ENCODE results near the gene MARF1. TPM values are rescaled to one million over a fixed set of nuclear protein-coding genes. Genes with fewer than 3 reads are reported as not detected.
"Not testable (repeated sequence)": the region's sequence is repeated elsewhere in the genome, so short reads cannot be mapped to it uniquely, and the experiment has no call there.

Gene MARF1, protein sequence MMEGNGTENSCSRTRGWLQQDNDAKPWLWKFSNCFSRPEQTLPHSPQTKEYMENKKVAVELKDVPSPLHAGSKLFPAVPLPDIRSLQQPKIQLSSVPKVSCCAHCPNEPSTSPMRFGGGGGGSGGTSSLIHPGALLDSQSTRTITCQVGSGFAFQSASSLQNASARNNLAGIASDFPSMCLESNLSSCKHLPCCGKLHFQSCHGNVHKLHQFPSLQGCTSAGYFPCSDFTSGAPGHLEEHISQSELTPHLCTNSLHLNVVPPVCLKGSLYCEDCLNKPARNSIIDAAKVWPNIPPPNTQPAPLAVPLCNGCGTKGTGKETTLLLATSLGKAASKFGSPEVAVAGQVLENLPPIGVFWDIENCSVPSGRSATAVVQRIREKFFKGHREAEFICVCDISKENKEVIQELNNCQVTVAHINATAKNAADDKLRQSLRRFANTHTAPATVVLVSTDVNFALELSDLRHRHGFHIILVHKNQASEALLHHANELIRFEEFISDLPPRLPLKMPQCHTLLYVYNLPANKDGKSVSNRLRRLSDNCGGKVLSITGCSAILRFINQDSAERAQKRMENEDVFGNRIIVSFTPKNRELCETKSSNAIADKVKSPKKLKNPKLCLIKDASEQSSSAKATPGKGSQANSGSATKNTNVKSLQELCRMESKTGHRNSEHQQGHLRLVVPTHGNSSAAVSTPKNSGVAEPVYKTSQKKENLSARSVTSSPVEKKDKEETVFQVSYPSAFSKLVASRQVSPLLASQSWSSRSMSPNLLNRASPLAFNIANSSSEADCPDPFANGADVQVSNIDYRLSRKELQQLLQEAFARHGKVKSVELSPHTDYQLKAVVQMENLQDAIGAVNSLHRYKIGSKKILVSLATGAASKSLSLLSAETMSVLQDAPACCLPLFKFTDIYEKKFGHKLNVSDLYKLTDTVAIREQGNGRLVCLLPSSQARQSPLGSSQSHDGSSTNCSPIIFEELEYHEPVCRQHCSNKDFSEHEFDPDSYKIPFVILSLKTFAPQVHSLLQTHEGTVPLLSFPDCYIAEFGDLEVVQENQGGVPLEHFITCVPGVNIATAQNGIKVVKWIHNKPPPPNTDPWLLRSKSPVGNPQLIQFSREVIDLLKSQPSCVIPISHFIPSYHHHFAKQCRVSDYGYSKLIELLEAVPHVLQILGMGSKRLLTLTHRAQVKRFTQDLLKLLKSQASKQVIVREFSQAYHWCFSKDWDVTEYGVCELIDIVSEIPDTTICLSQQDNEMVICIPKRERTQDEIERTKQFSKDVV (N-terminal part only)
- 10 to 100 TPM; 69.0 to 75.3 TPM for total RNA-seq
- 16.9 TPM for polyA plus RNA-seq

DNA sequence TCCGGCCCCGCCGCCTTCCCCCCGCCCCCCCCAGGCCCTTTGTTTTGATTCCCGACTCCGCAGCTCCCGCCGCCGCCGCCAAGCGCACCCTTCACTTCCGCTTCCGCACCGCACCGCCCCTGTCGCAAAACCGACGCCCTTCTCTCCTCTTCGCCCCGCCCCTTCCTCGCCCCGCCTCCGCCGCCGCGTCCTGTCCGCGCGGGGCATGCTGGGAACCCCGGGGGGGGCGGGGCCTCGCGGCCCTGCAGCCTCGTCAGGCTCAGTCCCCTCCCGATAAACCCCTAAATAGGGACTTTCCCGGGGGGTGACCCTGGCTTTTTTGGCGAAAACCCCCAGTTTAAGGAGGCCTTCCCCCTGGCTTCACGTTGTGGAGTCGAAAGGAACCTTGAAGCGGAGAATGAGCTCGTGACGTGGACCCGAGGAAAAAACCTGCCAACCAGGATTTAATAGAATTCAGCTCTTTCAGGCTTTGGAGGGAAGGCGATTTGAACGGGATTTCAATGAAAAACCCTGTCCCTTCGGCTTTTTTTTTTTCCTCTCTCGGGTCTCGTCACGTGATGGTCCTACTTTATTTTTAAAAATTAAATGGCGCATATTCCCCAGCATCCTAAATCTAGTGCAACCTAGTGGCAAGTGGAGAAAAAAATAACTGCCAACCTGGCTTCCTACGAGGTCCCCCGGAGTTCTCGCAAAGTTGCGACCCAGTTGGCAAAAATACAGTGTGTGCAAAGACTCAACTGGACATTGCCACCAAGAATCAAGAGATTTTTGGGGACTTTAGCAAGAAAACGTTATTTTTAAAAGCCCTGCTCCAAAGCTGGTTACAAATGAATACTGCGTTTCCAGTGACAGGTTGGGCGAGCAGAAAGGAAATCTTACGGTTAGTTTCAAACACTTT, at the start of gene MARF1:
Gene MARF1, minus strand, starts transcription at position 107 of the 898 bp plus-strand sequence. CDS start 3,921 bp downstream, outside the sequence.
- H3K27me3 ChIP-seq (ENCODE audit: insufficient read depth, low read length, poor library complexity, severe bottlenecking): no peaks in the 10 kb centered on the region
- no peaks in the 10 kb centered on the region for H3K27me3 Mint-ChIP-seq
- H3K9me3 Mint-ChIP-seq: no peaks in the 10 kb centered on the region
- ChIA-PET POLR2A (interaction anchor here (0.8 to 2.5 kb wide), 7 partner anchors 8 to 86 kb away, joined by 3 to 16 read pairs (median 5); no protein-coding TSS in a partner anchor), CTCF (interaction anchor here (0.9 to 3.0 kb wide), 16 partner anchors 9 to 217 kb away, joined by 3 to 18 read pairs (median 4); no protein-coding TSS in a partner anchor)
- H3K4me1 ChIP-seq (ENCODE audit: insufficient read depth, low read length): peaks cover 46% of the 10 kb centered on the region
- no peaks in the 10 kb centered on the region for H3K9me3 ChIP-seq (ENCODE audit: low read length)
- H3K4me1 Mint-ChIP-seq: peaks cover 39 to 49% (median 46%) of the 10 kb centered on the region in 3 donors
- peak within 1 kb of the TSS; percentile 94 for H3K4me3 ChIP-seq (ENCODE audit: low read length)
- DNase-seq: peak; percentile 99 to 100 (median 99)
- peaks cover 2% of the 10 kb centered on the region for H3K36me3 ChIP-seq (ENCODE audit: insufficient read depth, low read length)
- H3K27ac Mint-ChIP-seq: peak within 1 kb of the TSS; percentile 97 to 100 (median 99)
- H3K27ac ChIP-seq (ENCODE audit: low read depth, low read length): peak within 1 kb of the TSS; percentile 100
- H3K4me3 Mint-ChIP-seq: peak within 1 kb of the TSS; percentile 82 to 99 (median 95)
- H3K36me3 Mint-ChIP-seq: peaks cover 0 to 30% (median 8%) of the 10 kb centered on the region in 3 donors

DNA sequence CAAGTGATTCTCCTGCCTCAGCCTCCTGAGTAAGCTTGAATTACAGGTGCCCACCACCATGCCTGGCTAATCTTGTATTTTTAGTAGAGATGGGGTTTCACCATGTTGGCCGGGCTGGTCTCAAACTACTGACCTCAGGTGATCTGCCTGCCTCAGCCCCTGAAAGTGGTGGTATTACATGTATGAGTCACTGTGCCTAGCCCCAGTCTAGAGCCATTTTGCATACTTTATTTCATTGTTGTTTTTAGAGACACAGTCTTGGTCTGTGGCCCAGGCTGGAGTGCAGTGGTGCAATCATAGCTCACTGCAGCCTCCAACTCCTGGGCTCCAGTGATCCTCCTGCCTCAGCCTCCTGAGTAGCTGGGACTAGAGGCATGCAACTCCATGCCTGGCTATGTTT, 49.6 kb upstream of the MARF1 start:
- POLR2A ChIA-PET; H3K27ac ChIP-seq (ENCODE audit: low read depth, low read length); H3K27me3 Mint-ChIP-seq; DNase-seq; H3K9me3 Mint-ChIP-seq; H3K4me1 Mint-ChIP-seq; H3K4me3 ChIP-seq (ENCODE audit: low read length); H3K27me3 ChIP-seq (ENCODE audit: insufficient read depth, low read length, poor library complexity, severe bottlenecking); H3K9me3 ChIP-seq (ENCODE audit: low read length); H3K4me3 Mint-ChIP-seq; H3K4me1 ChIP-seq (ENCODE audit: insufficient read depth, low read length): not testable (repeated sequence)
- H3K27ac Mint-ChIP-seq: peak overlapping the region in 2 of 8 donors; percentile 58 to 72
- peaks cover 58% of the 10 kb centered on the region for H3K36me3 ChIP-seq (ENCODE audit: insufficient read depth, low read length)
- H3K36me3 Mint-ChIP-seq: peaks cover 0 to 90% (median 20%) of the 10 kb centered on the region in 3 donors
- CTCF ChIA-PET: interaction anchor here (1.3 kb wide), 1 partner anchor 12 kb away, joined by 5 read pairs; no protein-coding TSS in a partner anchor

DNA sequence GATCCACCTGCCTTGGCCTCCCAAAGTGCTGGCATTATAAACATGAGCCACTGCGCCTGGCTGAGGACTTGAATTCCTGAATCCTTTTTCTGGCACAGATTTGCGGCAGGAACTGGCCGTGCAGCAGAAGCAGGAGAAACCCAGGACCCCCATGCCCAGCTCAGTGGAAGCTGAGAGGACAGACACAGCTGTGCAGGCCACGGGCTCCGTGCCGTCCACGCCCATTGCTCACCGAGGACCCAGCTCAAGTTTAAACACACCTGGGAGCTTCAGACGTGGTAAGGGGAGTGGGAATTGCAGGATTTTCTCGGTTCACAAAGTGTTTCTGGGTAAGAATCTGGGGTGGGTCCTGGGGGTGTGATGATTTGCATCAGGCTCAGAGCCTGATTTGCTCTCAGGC, 48.1 kb upstream of the MARF1 start:
- peaks cover 54% of the 10 kb centered on the region for H3K36me3 ChIP-seq (ENCODE audit: insufficient read depth, low read length)
- H3K4me3 Mint-ChIP-seq: no peak overlapping the region
- H3K4me1 ChIP-seq (ENCODE audit: insufficient read depth, low read length): no peaks in the 10 kb centered on the region
- no peak overlapping the region for H3K4me3 ChIP-seq (ENCODE audit: low read length)
- H3K9me3 Mint-ChIP-seq: no peaks in the 10 kb centered on the region
- no peaks in the 10 kb centered on the region for H3K27me3 Mint-ChIP-seq
- no peak for DNase-seq
- no peaks in the 10 kb centered on the region for H3K9me3 ChIP-seq (ENCODE audit: low read length)
- ChIA-PET POLR2A (interaction anchor here (0.5 to 0.6 kb wide), 2 partner anchors 9 to 261 kb away, joined by 3 to 5 read pairs; no protein-coding TSS in a partner anchor), CTCF (interaction anchor here (1.2 kb wide), 1 partner anchor 14 kb away, joined by 4 read pairs; no protein-coding TSS in a partner anchor)
- H3K27ac Mint-ChIP-seq: peak overlapping the region in 1 of 8 donors; percentile 52
- H3K4me1 Mint-ChIP-seq: no peaks in the 10 kb centered on the region
- H3K27me3 ChIP-seq (ENCODE audit: insufficient read depth, low read length, poor library complexity, severe bottlenecking): no peaks in the 10 kb centered on the region
- peaks cover 0 to 91% (median 23%) of the 10 kb centered on the region in 3 donors for H3K36me3 Mint-ChIP-seq
- no peak overlapping the region for H3K27ac ChIP-seq (ENCODE audit: low read depth, low read length)

DNA sequence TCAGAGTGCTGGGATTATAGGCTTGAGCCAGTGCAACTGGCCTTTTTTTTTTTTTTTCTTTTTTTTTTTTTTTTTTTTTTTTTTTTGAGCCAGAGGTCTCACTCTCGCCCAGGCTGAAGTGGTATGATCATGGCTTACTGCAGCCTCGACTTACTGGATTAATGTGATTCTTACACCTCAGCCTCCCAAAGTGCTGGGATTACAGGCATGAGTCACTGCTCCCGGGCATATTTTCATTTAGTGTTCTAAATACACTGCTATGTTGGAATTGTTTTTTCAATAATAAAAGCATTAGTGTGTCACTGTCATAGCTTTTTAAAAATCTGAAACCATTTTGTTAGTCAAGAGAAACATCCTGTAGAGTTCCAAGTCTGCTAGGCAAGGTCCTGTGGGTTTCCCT, 47.3 kb upstream of the MARF1 start:
- DNase-seq: no peak
- CTCF ChIA-PET: no interaction called here
- Histone ChIP-seq H3K9me3 (ENCODE audit: low read length) (no peaks in the 10 kb centered on the region), H3K27ac (ENCODE audit: low read depth, low read length) (no peak overlapping the region), H3K4me1 (ENCODE audit: insufficient read depth, low read length) (no peaks in the 10 kb centered on the region), H3K27me3 (ENCODE audit: insufficient read depth, low read length, poor library complexity, severe bottlenecking) (no peaks in the 10 kb centered on the region), H3K4me3 (ENCODE audit: low read length) (no peak overlapping the region), H3K36me3 (ENCODE audit: insufficient read depth, low read length) (peaks cover 58% of the 10 kb centered on the region)
- H3K9me3 Mint-ChIP-seq: no peaks in the 10 kb centered on the region
- H3K36me3 Mint-ChIP-seq: peaks cover 0 to 93% (median 23%) of the 10 kb centered on the region in 3 donors
- H3K4me1 Mint-ChIP-seq: no peaks in the 10 kb centered on the region
- no peaks in the 10 kb centered on the region for H3K27me3 Mint-ChIP-seq
- POLR2A ChIA-PET: interaction anchor here (0.5 to 0.6 kb wide), 2 partner anchors 13 to 261 kb away, joined by 3 to 5 read pairs; no protein-coding TSS in a partner anchor
- H3K4me3 Mint-ChIP-seq: no peak overlapping the region
- no peak overlapping the region for H3K27ac Mint-ChIP-seq

DNA sequence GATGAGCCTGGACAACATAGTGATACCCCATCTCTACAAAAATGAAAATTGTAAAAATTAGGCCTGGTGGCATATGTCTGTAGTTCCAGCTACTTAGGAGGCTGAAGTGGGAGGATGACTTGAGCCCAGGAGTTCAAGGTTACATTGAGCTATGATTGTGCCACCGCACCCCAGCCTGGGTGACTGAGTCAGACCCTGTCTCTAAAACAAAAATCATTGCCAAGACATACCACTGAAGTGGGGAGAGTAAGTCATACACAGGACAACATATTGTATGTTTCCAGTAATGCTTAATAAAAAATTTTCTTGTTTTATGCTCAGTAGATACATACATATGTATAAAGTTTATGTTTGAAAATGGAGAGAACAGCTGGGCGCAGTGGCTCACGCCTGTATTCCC, 46.3 kb upstream of the MARF1 start:
- ChIA-PET CTCF (interaction anchor here (1.2 kb wide), 1 partner anchor 17 kb away, joined by 3 read pairs; no protein-coding TSS in a partner anchor), POLR2A (no interaction called here)
- H3K27me3 Mint-ChIP-seq: no peaks in the 10 kb centered on the region
- Histone ChIP-seq H3K4me3 (ENCODE audit: low read length) (no peak overlapping the region), H3K4me1 (ENCODE audit: insufficient read depth, low read length) (no peaks in the 10 kb centered on the region), H3K36me3 (ENCODE audit: insufficient read depth, low read length) (peaks cover 54% of the 10 kb centered on the region), H3K27ac (ENCODE audit: low read depth, low read length) (no peak overlapping the region), H3K27me3 (ENCODE audit: insufficient read depth, low read length, poor library complexity, severe bottlenecking) (no peaks in the 10 kb centered on the region), H3K9me3 (ENCODE audit: low read length) (no peaks in the 10 kb centered on the region)
- peaks cover 5 to 93% (median 24%) of the 10 kb centered on the region in 3 donors for H3K36me3 Mint-ChIP-seq
- DNase-seq: no peak
- no peaks in the 10 kb centered on the region for H3K9me3 Mint-ChIP-seq
- H3K4me1 Mint-ChIP-seq: peaks cover 0 to 5% (median 3%) of the 10 kb centered on the region in 3 donors
- H3K27ac Mint-ChIP-seq: peak overlapping the region in 3 of 8 donors; percentile 2 to 70 (median 44)
- H3K4me3 Mint-ChIP-seq: no peak overlapping the region

DNA sequence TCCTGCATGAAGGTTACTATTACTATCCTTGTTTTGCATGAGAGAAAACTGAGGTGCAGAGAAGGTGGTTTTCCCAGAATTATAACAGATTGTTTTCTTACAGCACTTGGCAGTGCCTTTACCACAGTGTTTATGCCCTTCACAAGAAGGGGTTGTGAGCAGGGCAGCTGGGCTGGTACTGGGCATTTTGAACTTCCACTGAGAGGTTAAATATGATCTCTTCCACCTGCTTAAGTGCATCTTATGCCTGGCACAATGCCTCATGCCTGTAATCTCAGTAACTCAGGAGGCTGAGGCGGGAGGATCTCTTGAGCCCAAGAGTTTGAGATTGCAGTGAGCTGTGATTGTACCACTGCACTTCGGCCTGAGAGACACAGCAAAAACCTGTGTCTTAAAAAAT, 43.3 kb upstream of the MARF1 start:
- Histone ChIP-seq H3K9me3 (ENCODE audit: low read length) (no peaks in the 10 kb centered on the region), H3K4me3 (ENCODE audit: low read length) (no peak overlapping the region), H3K27ac (ENCODE audit: low read depth, low read length) (no peak overlapping the region), H3K36me3 (ENCODE audit: insufficient read depth, low read length) (peaks cover 29% of the 10 kb centered on the region), H3K4me1 (ENCODE audit: insufficient read depth, low read length) (no peaks in the 10 kb centered on the region), H3K27me3 (ENCODE audit: insufficient read depth, low read length, poor library complexity, severe bottlenecking) (no peaks in the 10 kb centered on the region)
- ChIA-PET CTCF (no interaction called here), POLR2A (no interaction called here)
- no peaks in the 10 kb centered on the region for H3K9me3 Mint-ChIP-seq
- no peak for DNase-seq
- H3K27ac Mint-ChIP-seq: peak overlapping the region in 3 of 8 donors; percentile 20 to 77 (median 22)
- peaks cover 5 to 85% (median 18%) of the 10 kb centered on the region in 3 donors for H3K36me3 Mint-ChIP-seq
- H3K4me1 Mint-ChIP-seq: peaks cover 0 to 7% (median 5%) of the 10 kb centered on the region in 3 donors
- H3K27me3 Mint-ChIP-seq: no peaks in the 10 kb centered on the region
- no peak overlapping the region for H3K4me3 Mint-ChIP-seq

All from CD8-positive, alpha-beta memory T cell (primary cell).